SK-N-SH treated with all-trans-retinoic acid at 6 μM for 48 hours (cell line): ENCODE results near the gene NPRL2.

ENCODE experiments used
- BACH2 ChIP-seq: fragments of 250-450 bp; sonication (Bioruptor Pico); IDR thresholded peaks from 2 replicates; pipeline ENCODE4 v1.9.0; 2021; ENCODE audit warnings: mild to moderate bottlenecking, borderline replicate concordance
- CSDC2 ChIP-seq: fragments of 250-450 bp; sonication (Bioruptor Pico); IDR thresholded peaks from 2 replicates; pipeline ENCODE4 v1.5.0; 2020; ENCODE audit warnings: mild to moderate bottlenecking, moderate library complexity
- CSRNP3 ChIP-seq: fragments of 250-450 bp; sonication (Bioruptor Pico); IDR thresholded peaks from 2 replicates; pipeline ENCODE4 v1.5.1; 2021; ENCODE audit warnings: mild to moderate bottlenecking, moderate library complexity
- ESRRG ChIP-seq: fragments of 250-450 bp; sonication (Bioruptor Pico); IDR thresholded peaks from 2 replicates; pipeline ENCODE4 v1.6.1; 2021; ENCODE audit warnings: mild to moderate bottlenecking
- GLIS3 ChIP-seq: fragments of 250-450 bp; sonication (Bioruptor Pico); IDR thresholded peaks from 2 replicates; pipeline ENCODE4 v1.5.0; 2020; ENCODE audit warnings: mild to moderate bottlenecking, moderate library complexity
- ISL1 ChIP-seq: fragments of 250-450 bp; sonication (Bioruptor Pico); IDR thresholded peaks from 2 replicates; pipeline ENCODE4 v2.1.2; 2022; ENCODE audit warnings: mild to moderate bottlenecking, moderate library complexity
- PPARA ChIP-seq: fragments of 250-450 bp; sonication (Bioruptor Pico); IDR thresholded peaks from 2 replicates; pipeline ENCODE4 v1.5.0; 2020; ENCODE audit warnings: mild to moderate bottlenecking, borderline replicate concordance
- RARB ChIP-seq: fragments of 250-450 bp; sonication (Bioruptor Pico); IDR thresholded peaks from 2 replicates; pipeline ENCODE4 v1.8.0; 2021; ENCODE audit warnings: mild to moderate bottlenecking, moderate library complexity
- TOX ChIP-seq: fragments of 250-450 bp; sonication (Bioruptor Pico); IDR thresholded peaks from 2 replicates; pipeline ENCODE4 v1.8.0; 2021; ENCODE audit warnings: mild to moderate bottlenecking, moderate library complexity, borderline replicate concordance
- ZC3H10 ChIP-seq: fragments of 250-450 bp; sonication (Bioruptor Pico); IDR thresholded peaks from 2 replicates; pipeline ENCODE4 v1.5.1; 2021; ENCODE audit warnings: mild to moderate bottlenecking, moderate library complexity
- ZFP30 ChIP-seq: fragments of 450-650 bp; formaldehyde crosslinking; IDR thresholded peaks from 2 replicates; pipeline ENCODE4 v1.5.0; 2022; ENCODE audit warnings: mild to moderate bottlenecking, moderate library complexity
- ZNF70 ChIP-seq: fragments of 450-650 bp; formaldehyde crosslinking; IDR thresholded peaks from 2 replicates; pipeline ENCODE4 v1.5.0; 2020; ENCODE audit warnings: mild to moderate bottlenecking, moderate library complexity
- TF ChIP-seq, protein P1 (sequence below): fragments of 250-450 bp; sonication (Bioruptor Pico); IDR thresholded peaks from 2 replicates; pipeline ENCODE4 v1.8.0; 2020; ENCODE audit warnings: mild to moderate bottlenecking, moderate library complexity, borderline replicate concordance

DNA sequence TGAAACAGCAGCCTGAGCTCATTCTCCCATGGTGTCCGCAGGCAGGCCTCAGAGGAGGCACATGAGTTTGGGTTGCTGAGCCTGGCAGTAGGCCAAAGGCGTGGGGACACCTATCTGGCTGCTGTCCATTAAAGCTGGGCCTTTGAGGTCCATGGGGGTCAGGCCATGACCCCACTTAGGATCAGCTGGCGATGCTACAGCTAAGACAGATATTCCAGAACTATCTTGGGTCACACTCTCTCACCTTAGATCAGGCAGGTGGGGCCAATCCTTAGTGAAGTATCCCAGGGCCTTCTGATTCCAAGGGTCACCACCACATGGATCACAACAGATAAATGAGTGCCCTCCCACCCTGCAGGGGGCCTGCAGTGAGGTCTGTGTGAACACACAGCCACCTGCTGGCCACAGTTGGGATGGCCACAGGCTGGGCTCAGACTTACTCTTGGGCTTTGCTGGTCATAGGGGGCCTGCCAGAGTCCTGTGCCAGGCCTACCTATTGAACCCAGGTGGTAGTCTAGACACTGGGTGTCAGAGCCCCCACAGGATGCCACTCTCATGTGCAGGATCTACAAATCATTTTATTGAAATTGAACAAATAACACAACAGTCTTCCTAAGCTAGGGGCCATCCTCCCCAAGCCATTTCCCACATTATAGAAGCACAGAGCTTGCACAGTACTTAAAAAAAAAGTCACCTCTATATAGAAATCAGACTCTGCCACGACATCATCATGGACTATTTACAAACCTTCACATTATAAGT is 26.0 kb downstream of the NPRL2 start:
- TF ChIP-seq TOX (CRISPR knock-in tag), result no peak
- TF ChIP-seq, protein P1, sequence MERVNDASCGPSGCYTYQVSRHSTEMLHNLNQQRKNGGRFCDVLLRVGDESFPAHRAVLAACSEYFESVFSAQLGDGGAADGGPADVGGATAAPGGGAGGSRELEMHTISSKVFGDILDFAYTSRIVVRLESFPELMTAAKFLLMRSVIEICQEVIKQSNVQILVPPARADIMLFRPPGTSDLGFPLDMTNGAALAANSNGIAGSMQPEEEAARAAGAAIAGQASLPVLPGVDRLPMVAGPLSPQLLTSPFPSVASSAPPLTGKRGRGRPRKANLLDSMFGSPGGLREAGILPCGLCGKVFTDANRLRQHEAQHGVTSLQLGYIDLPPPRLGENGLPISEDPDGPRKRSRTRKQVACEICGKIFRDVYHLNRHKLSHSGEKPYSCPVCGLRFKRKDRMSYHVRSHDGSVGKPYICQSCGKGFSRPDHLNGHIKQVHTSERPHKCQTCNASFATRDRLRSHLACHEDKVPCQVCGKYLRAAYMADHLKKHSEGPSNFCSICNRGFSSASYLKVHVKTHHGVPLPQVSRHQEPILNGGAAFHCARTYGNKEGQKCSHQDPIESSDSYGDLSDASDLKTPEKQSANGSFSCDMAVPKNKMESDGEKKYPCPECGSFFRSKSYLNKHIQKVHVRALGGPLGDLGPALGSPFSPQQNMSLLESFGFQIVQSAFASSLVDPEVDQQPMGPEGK (CRISPR knock-in tag), result no peak
- TF ChIP-seq RARB, result no peak
- TF ChIP-seq BACH2 (CRISPR knock-in tag), result no peak
- no peak for TF ChIP-seq ESRRG (CRISPR knock-in tag)
- no peak for TF ChIP-seq GLIS3 (CRISPR knock-in tag)
- TF ChIP-seq ZFP30 (CRISPR knock-in tag), result no peak
- TF ChIP-seq ZNF70 (CRISPR knock-in tag), result no peak
- TF ChIP-seq CSDC2 (CRISPR knock-in tag), result no peak
- no peak for TF ChIP-seq ISL1 (CRISPR knock-in tag)
- no peak for TF ChIP-seq CSRNP3 (CRISPR knock-in tag)
- no peak for TF ChIP-seq PPARA (CRISPR knock-in tag)
- TF ChIP-seq ZC3H10, result no peak
